SJCRH30 (cell line): ENCODE measurements around the gene C19orf25. TPM values are rescaled to one million over a fixed set of nuclear protein-coding genes. Genes with fewer than 3 reads are reported as not detected.

Experiments used
- DNase-seq, 2 experiments: peaks; one replicate each; pipeline ENCODE4 v3.0.0-alpha.2; 2015 to 2020
- H3K27ac ChIP-seq: fragments of 250-450 bp; sonication (Bioruptor Pico); 2 replicates; pipeline ENCODE4 v1.5.1; 2020; ENCODE audit warnings: mild to moderate bottlenecking, moderate library complexity
- H3K27me3 ChIP-seq: fragments of 250-450 bp; sonication (Bioruptor Pico); 2 replicates; pipeline ENCODE4 v1.5.1; 2020; ENCODE audit warnings: mild to moderate bottlenecking, moderate library complexity
- H3K36me3 ChIP-seq: fragments of 250-450 bp; sonication (Bioruptor Pico); 2 replicates; pipeline ENCODE4 v1.5.1; 2020; ENCODE audit warnings: mild to moderate bottlenecking, moderate library complexity
- H3K4me1 ChIP-seq: fragments of 250-450 bp; sonication (Bioruptor Pico); 2 replicates; pipeline ENCODE4 v1.5.1; 2020; ENCODE audit warnings: mild to moderate bottlenecking, moderate library complexity
- H3K4me3 ChIP-seq: fragments of 250-450 bp; sonication (Bioruptor Pico); 2 replicates; pipeline ENCODE4 v1.5.1; 2020; ENCODE audit warnings: mild to moderate bottlenecking, moderate library complexity
- H3K9me3 ChIP-seq: fragments of 250-450 bp; sonication (Bioruptor Pico); replicated peaks from 2 replicates; pipeline ENCODE4 v1.5.1; 2020; ENCODE audit warnings: mild to moderate bottlenecking, moderate library complexity
- total RNA-seq: library from RNA; depleted of rRNA; stranded (reverse); fragments of >200 nt; shearing (Covaris generic); gene quantifications from 2 replicates; pipeline ENCODE4 v1.2.3, GENCODE V29; 2014

C19orf25 gene
- total RNA-seq, 1 experiment from 2014 or later, result 26.6 TPM

DNA sequence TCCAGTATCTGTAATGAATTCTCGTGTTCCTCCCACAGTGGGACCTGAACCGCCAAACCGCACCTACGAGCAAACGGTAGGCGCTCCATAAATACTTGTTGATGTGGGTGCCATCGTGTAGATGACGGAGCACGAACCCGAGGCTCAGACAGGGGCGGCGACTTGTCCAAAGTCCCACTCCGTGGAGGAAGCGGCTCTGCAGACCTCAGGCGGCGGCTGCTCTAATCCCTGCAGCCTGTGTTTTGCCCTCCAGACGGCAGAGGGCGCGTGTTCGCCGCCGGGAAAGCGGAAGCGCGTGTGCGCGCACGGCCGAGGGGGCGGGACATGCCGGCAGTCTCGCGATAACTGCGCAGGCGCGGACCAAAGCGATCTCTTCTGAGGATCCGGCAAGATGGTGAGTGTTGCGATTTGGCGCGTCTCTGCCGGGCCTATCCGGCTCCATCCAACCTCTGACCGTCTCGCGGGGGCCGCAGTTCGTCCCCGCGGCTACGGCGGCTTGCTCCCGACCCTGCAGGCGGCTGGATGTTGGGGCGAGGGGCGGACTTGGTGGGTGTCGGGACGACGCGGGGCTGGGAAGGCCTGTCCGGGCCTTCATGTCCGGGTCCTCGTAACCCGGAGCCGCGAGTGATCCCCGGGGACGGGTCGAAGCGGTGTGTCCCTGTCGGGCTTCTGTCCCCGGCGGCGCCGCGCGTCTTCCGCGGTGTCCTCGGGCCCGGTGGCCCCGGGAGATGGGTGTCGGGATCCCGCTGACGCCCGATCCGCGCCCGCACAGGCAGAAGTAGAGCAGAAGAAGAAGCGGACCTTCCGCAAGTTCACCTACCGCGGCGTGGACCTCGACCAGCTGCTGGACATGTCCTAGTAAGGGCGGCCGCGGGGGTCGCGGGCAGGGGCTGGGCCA lies 40.7 kb downstream of the C19orf25 start, which contains the start of gene RPS15:
RPS15 (plus strand) TSS at position 362 of the 898 bp plus-strand sequence; CDS start at position 392, 30 bp downstream.
- Histone ChIP-seq H3K4me3 (peak within 1 kb of the TSS; percentile 90), H3K36me3 (peaks cover 53% of the 10 kb centered on the region), H3K4me1 (peaks cover 3% of the 10 kb centered on the region; the same call in 1 of the 2 replicates), H3K27me3 (no peaks in the 10 kb centered on the region), H3K27ac (peak within 1 kb of the TSS; percentile 93), H3K9me3 (no peaks in the 10 kb centered on the region)
- DNase-seq, result peak; percentile 94

DNA sequence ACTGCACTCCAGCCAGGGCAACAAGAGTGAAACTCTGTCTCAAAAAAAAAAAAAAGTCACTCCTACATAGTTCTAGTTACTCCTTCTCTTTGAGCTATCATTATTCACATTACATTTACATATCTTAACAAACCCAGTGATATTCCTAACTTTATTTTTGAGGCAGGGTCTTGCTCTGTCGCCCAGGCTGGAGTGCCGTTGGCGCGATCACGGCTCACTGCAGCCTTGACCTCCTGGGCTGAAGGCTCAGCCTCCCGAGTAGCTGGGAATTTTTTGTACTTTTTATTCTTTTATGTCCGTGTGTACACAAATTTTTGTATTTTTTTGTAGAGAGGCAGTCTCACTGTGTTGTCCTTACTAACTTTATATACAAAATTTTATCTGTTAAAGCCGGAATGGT lies 41.4 kb downstream of the C19orf25 start:
- H3K4me3 ChIP-seq, result peak overlapping the region; percentile 90
- no peak for DNase-seq
- no peaks in the 10 kb centered on the region for H3K9me3 ChIP-seq
- H3K36me3 ChIP-seq, result peaks cover 54% of the 10 kb centered on the region
- peaks cover 3% of the 10 kb centered on the region; the same call in 1 of the 2 replicates for H3K4me1 ChIP-seq
- H3K27ac ChIP-seq, result no peak overlapping the region
- no peaks in the 10 kb centered on the region for H3K27me3 ChIP-seq

DNA sequence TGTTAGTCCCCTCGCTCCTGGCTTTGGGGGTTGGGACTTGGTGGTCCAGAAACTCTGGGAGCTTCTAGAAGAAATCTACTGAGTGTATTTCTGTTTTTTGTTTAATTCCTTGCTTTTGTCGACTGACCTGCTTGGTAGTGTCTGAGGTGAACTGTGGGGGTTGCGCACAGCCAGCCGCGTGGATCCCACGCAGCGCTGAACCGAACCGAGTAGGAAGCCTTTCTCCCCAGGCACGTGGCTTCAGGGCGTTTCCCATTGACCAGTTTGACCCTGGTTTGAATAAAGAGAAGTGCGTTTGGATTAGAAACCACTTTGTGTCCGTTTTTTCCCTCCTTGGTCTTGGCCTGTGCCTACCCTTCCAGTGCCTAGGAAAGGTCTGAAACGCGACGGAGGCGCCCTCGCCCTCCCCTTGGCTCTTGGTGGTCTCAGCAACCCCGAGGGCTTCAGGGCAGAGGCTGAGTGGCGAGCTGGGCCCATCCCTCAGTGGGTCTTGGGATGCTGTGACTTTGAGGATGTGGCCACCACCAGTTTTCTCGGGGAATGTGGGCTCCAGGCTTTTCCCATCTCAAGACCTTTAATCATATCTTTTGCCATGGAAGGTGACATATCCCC lies 43.5 kb downstream of the C19orf25 start:
- Histone ChIP-seq H3K27ac (no peak overlapping the region), H3K36me3 (peaks cover 47% of the 10 kb centered on the region), H3K27me3 (no peaks in the 10 kb centered on the region), H3K9me3 (no peaks in the 10 kb centered on the region), H3K4me3 (no peak overlapping the region), H3K4me1 (peaks cover 3% of the 10 kb centered on the region; the same call in 1 of the 2 replicates)
- DNase-seq, result no peak

DNA sequence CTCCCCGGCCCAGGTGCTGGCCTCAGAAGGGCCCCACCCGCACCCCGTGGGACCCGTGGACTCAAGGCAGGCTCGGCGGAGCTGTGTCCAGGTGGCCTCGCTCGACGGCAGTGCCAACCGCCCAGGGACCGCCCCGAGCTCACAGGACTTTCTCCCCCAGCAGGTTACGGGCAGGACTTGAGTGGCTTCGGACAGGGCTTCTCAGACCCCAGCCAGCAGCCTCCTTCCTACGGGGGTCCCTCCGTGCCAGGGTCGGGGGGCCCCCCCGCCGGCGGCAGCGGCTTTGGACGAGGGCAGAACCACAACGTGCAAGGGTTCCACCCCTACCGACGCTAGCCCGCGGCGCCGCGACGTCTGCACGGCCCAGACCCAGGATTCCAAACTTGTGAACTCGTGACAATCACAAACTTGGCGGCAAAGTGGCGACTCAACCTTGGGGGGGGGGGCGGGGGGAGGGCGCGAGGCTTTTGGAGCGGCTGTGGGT lies 44.4 kb downstream of the C19orf25 start:
- Histone ChIP-seq H3K4me3 (no peak overlapping the region), H3K36me3 (peaks cover 45% of the 10 kb centered on the region), H3K9me3 (no peaks in the 10 kb centered on the region), H3K27me3 (no peaks in the 10 kb centered on the region), H3K4me1 (peaks cover 3% of the 10 kb centered on the region; the same call in 1 of the 2 replicates), H3K27ac (no peak overlapping the region)
- no peak for DNase-seq

DNA sequence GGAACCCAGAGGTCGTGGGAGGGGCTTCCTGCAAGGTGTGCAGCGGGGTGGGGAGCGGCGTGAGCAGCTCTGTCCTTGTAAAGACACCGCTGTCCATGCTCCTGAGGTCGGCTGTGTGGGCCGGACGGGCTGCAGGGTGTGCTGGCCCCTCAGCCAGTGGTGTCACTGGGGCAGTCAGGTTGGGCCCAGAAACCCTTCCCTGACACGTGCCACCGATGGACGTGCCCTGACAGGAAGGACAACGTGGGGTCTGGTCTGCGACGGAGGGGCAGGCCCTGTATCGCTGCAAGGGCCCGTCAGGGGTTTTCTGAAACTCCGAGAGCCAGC lies 45.0 kb downstream of the C19orf25 start:
- Histone ChIP-seq H3K36me3 (peaks cover 45% of the 10 kb centered on the region), H3K27ac (no peak overlapping the region), H3K27me3 (no peaks in the 10 kb centered on the region), H3K4me1 (no peaks in the 10 kb centered on the region), H3K9me3 (no peaks in the 10 kb centered on the region), H3K4me3 (no peak overlapping the region)
- DNase-seq, result no peak

DNA sequence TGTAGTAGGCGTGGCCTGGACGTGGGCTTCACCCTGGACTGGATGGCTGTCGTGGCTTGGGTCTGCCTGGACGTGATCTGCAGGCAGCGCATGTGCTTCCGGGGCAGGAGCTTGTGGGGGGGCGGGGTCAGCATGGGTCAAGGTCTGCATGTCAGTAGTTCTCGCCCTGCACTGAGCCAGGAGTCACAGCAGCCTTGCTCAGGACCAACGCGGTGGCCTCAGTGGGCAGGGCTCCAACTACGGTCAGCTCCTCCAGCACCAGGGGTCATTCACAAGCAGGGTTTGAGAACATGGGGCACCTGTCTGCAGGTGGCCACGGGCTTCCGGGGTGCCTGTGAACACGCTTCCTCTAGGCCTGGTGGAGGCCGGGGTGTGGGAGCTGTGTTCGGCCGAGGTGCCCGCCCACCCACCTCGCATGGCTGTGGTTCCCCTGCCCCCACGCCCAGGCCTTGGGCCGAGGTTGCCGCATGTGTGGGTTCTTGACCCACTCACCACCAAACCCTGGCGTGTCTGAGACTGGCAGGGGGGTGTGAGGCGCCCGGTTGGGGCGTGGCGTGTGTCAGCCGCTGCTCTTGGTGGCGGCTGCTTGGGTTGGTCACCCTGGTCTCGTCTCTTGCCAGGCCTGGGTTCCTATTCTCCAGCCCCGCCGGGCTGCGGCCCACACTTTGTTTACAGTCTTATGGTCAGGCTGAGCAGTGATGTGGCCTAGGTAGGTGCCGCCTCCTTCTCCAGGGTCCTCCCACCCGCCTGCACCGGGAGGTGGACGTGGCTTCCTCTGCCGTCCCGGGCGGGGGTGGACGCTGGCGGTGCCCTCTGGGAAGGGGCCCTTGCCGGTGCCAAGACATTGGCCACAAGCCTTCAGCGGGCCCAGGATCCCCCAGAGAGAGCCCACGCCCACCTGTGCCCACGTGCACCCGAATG lies 45.6 kb downstream of the C19orf25 start:
- no peak for DNase-seq
- no peak overlapping the region for H3K27ac ChIP-seq
- H3K9me3 ChIP-seq, result no peaks in the 10 kb centered on the region
- H3K4me3 ChIP-seq, result no peak overlapping the region
- no peaks in the 10 kb centered on the region for H3K27me3 ChIP-seq
- H3K36me3 ChIP-seq, result peaks cover 44% of the 10 kb centered on the region
- H3K4me1 ChIP-seq, result no peaks in the 10 kb centered on the region

DNA sequence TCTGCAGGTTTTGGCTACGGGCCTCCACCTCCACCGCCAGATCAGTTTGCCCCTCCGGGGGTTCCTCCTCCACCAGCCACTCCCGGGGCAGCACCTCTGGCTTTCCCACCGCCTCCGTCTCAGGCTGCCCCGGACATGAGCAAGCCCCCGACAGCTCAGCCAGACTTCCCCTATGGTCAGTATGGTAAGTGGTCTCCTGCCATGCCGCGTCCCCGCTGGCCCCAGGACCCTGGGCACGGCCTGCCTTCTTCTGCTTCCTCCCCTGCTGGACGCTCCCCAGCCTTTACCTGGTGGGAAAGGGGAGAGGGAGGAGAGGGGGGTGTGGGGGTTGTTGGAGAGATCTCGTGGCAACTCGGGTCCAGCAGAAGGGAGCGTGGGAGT lies 46.5 kb downstream of the C19orf25 start:
- Histone ChIP-seq H3K4me3 (no peak overlapping the region), H3K27me3 (no peaks in the 10 kb centered on the region), H3K9me3 (no peaks in the 10 kb centered on the region), H3K4me1 (no peaks in the 10 kb centered on the region), H3K36me3 (peaks cover 48% of the 10 kb centered on the region), H3K27ac (no peak overlapping the region)
- DNase-seq, result no peak

DNA sequence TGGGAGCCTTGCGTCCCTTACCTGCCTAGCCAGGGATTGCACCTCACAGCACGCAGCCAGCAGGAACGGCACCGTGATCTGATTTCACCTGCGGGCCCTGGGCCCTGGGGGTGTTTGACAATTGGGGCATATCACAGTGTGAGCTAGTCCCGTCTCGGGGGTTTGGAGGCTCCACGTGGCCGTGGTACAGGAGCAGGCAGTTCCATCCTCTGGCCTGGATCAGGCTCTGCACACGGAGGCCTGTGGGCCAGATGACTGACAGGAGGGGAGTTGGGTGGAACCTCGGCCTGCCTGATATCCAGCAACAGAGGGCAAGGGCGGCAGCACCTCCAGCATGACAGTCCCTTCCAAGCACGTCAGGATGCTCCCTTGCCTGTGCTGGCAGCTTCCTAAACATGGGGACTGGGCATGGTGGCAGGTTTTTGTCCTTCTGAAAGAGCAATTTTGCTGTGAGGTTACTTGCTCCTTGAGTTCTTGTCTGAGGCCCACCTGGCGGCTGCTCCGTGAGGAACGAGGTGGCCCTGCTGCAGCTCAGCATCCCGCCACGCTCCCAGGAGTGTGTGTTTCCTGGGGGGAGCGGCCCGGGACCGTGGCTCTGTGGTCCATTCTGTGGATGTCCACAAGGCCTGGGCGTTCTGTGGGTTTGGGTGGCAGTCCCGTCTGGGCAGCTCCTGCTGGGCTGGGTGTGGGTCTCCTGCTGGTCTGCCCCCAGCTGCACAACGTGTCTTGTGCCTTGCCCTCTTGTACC lies 47.1 kb downstream of the C19orf25 start:
- H3K36me3 ChIP-seq, result peaks cover 48% of the 10 kb centered on the region
- no peaks in the 10 kb centered on the region for H3K9me3 ChIP-seq
- H3K27me3 ChIP-seq, result no peaks in the 10 kb centered on the region
- no peak overlapping the region for H3K27ac ChIP-seq
- no peak overlapping the region for H3K4me3 ChIP-seq
- no peak for DNase-seq
- H3K4me1 ChIP-seq, result no peaks in the 10 kb centered on the region

DNA sequence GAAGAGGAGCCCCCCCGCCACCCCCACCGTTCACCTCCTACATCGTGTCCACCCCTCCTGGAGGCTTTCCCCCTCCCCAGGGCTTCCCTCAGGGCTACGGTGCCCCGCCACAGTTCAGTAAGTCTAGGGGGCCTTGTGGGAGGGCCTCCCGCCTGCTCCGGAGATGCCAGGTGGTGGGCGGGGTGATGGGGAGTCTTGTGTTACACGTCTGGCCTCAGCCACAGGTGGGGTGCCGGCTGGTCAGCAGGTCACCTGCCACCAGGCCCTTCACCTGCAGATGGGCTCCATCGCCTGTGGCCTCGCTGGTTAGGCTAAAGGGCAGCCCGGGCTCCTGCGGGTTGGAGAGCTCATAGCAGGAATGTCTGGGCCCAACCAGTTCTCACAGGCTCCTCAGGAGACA lies 48.8 kb downstream of the C19orf25 start:
- no peak for DNase-seq
- Histone ChIP-seq H3K9me3 (no peaks in the 10 kb centered on the region), H3K4me3 (no peak overlapping the region), H3K27ac (no peak overlapping the region), H3K4me1 (no peaks in the 10 kb centered on the region), H3K27me3 (no peaks in the 10 kb centered on the region), H3K36me3 (peaks cover 61% of the 10 kb centered on the region)

DNA sequence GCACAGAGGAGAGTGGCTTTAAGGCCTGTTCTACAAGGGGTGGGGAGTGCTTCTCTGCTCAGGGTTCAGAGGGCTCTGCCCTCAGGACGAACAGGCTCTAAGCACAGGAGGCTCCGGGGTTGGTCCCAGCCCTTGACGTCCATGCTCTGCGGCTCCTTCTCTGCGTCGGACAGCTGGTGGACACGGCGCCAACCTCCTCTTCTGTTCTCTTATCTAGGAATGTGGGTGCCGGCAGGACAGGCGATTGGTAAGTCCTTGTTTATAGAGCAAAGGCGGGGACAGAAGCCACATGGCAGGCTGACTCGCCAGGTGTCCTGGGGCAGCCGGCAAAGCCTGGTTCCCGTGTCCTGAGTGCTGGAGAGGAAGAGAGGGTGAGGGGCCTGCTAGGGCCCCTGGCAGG lies 49.3 kb downstream of the C19orf25 start:
- DNase-seq, result no peak
- Histone ChIP-seq H3K27me3 (no peaks in the 10 kb centered on the region), H3K9me3 (no peaks in the 10 kb centered on the region), H3K36me3 (peaks cover 66% of the 10 kb centered on the region), H3K4me1 (no peaks in the 10 kb centered on the region), H3K4me3 (no peak overlapping the region), H3K27ac (no peak overlapping the region)

DNA sequence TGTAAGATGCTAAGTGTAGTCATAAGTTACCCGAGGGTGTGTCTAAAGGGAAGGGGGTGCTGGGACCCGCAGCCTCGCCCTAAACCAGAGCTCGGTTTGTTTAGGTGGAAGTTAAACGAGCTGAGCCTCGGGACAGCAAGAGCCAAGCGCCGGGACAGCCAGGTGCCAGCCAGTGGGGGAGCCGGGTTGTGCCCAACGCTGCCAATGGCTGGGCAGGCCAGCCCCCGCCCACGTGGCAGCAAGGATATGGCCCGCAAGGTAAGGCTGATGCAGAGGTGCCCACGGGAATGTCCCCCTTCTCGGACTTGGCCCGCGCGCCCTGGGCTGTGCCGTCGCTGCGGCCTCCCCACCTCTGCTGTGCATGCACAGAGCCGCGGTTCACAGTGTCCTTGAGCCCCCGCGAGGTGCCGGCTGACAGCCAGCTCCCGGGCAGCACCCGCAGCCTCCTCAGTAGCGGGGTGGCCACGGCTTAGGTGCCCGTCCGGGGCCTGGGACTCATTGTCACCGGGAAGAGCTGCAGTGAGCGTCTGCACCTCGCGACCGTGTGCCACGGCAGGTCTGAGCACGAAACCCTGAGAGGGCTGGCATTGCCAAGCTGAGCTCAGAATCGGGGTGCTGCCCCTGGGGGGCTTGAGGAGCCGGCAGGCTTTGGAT lies 50.1 kb downstream of the C19orf25 start:
- no peak for DNase-seq
- Histone ChIP-seq H3K4me1 (no peaks in the 10 kb centered on the region), H3K4me3 (no peak overlapping the region), H3K36me3 (peaks cover 66% of the 10 kb centered on the region), H3K27ac (no peak overlapping the region), H3K9me3 (no peaks in the 10 kb centered on the region), H3K27me3 (no peaks in the 10 kb centered on the region)

DNA sequence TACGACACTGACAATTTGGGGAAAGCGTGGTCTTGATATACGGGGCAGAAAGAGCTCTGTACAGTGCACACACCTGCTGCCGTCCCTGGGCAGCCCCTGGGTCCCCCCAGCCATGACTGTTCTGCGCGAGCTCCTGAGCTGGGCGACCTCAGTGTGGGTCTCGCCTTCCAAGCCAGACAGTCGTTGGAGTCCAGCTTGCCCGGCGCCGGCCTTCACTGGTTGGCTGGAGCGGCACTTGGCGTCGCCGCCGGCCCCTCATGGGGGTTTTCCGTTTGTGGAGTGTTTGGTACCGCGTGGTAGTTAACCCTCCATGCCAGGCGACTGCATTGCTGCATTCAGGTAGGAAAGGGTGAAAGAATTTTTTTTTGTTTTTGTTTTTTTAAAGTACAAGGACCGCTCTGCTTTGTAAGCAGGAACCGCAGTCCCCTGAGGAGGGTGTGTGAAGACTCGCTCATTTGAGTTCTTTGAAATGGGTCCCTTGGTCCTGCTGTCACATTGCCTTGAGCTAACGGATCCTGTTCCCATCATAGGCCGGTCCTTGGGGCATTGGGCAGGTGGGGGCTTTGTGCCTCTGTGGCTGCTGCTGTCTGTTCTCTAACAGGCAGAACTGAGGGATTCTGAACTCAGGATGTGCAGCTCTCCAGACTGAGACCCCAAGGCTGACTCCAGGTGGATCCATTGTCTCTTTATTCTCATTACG lies 51.6 kb downstream of the C19orf25 start:
- Histone ChIP-seq H3K36me3 (peaks cover 65% of the 10 kb centered on the region), H3K4me3 (no peak overlapping the region), H3K27me3 (no peaks in the 10 kb centered on the region), H3K4me1 (no peaks in the 10 kb centered on the region), H3K9me3 (no peaks in the 10 kb centered on the region), H3K27ac (no peak overlapping the region)
- DNase-seq, result no peak

DNA sequence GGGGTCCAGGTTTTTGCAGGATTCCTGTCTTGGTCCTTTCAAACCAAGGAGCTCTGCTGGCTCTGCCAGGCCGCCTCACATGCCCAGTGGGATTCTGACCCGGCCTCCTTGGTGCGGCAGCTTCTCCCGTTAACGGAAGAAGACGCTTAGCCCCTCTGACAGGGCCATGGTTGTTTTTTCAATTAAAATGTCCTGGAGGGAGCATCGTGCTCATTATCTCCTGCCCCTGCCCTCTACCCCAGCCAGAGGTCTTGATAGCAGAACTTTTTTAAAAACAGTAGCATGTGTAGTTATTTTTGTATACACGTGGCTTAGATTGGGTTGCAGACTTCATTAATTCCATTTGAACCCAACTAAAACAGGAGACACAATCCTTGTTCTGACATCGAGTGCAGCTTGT lies 52.3 kb downstream of the C19orf25 start:
- H3K36me3 ChIP-seq, result peaks cover 63% of the 10 kb centered on the region

More for the DNA sequence above, 52.3 kb downstream of the C19orf25 start:
- no peak for DNase-seq
- no peaks in the 10 kb centered on the region for H3K9me3 ChIP-seq
- H3K27me3 ChIP-seq, result no peaks in the 10 kb centered on the region
- H3K4me1 ChIP-seq, result no peaks in the 10 kb centered on the region
- H3K4me3 ChIP-seq, result no peak overlapping the region
- no peak overlapping the region for H3K27ac ChIP-seq
